ENCODE data around the gene SLC20A1.
A peak's percentile ranks its signal among the peaks of the same experiment; 100 is the strongest.
"Not testable (repeated sequence)": the region's sequence is repeated elsewhere in the genome, so short reads cannot be mapped to it uniquely, and the experiment has no call there.

Gene SLC20A1

DNA sequence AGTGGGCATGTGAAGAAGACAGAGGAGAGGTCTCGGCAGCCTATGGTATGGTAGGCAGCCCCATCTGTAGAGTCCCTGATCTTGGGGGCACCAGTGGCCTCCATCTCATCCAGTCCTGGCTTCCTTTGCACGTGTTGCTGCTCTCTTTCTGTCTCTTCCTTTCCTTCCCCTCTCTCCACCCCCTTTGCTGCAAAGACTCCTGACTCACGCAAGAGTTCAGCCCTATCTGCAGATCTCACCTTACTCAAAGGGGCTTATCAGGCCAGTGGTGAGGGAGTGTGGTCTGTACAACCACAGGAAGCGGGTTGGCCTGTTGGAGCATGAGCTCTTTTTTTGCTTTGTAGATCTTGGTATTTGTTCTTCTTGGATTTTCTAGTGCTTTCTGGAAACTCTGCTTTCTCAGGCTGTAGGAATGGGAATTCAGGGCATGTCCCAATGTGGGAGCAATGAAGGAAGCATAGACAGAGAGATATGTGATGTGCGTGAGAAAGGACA lies 60.5 kb downstream of the SLC20A1 start:
- ATAC-seq: peak; percentile 35; the same call in 1 of the 3 replicates

DNA sequence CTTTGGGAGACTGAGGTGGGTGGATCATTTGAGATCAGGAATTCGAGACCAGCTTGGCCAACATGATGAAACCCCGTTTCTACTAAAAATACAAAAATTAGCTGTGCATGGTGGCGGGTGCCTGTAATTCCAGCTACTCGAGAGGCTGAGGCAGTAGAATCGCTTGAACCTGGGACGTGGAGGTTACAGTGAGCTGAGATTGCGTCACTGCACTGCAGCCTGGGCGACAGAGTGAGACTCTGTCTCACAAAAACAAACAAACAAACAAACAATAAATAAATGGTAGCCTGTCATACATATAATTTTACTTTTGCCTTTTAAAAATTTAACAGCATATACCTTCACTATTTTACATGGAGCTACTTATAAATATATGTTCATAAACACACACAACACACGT lies 61.2 kb downstream of the SLC20A1 start:
- ATAC-seq: not testable (repeated sequence)

More for the DNA sequence above, 60.5 kb downstream of the SLC20A1 start:
- TF ChIP-seq, protein P1, sequence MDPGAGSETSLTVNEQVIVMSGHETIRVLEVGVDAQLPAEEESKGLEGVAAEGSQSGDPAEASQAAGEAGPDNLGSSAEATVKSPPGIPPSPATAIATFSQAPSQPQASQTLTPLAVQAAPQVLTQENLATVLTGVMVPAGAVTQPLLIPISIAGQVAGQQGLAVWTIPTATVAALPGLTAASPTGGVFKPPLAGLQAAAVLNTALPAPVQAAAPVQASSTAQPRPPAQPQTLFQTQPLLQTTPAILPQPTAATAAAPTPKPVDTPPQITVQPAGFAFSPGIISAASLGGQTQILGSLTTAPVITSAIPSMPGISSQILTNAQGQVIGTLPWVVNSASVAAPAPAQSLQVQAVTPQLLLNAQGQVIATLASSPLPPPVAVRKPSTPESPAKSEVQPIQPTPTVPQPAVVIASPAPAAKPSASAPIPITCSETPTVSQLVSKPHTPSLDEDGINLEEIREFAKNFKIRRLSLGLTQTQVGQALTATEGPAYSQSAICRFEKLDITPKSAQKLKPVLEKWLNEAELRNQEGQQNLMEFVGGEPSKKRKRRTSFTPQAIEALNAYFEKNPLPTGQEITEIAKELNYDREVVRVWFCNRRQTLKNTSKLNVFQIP (CRISPR knock-in tag; IDR thresholded peaks at IDR 0.05; ENCODE audit: borderline replicate concordance, low read depth): no peak
- TF ChIP-seq ISL1 (CRISPR knock-in tag; IDR thresholded peaks at IDR 0.05): no peak
- no peak for TF ChIP-seq PATZ1 (CRISPR knock-in tag; IDR thresholded peaks at IDR 0.05; ENCODE audit: borderline replicate concordance)
- TF ChIP-seq PPARA (CRISPR knock-in tag; IDR thresholded peaks at IDR 0.05; ENCODE audit: borderline replicate concordance): no peak
- no peak for TF ChIP-seq ZFP3 (CRISPR knock-in tag; IDR thresholded peaks at IDR 0.05)
- no peak for TF ChIP-seq RARB (CRISPR knock-in tag; IDR thresholded peaks at IDR 0.05)
- no peak for TF ChIP-seq BACH2 (CRISPR knock-in tag; IDR thresholded peaks at IDR 0.05; ENCODE audit: borderline replicate concordance)
- TF ChIP-seq ARNTL (CRISPR knock-in tag; IDR thresholded peaks at IDR 0.05; ENCODE audit: borderline replicate concordance, low read depth): no peak
- no peak for TF ChIP-seq TOX (CRISPR knock-in tag; IDR thresholded peaks at IDR 0.05; ENCODE audit: borderline replicate concordance)
- TF ChIP-seq GLIS3 (CRISPR knock-in tag; IDR thresholded peaks at IDR 0.05): no peak

- no peak for ATAC-seq
- TF ChIP-seq ZFP30 (CRISPR knock-in tag; IDR thresholded peaks at IDR 0.05) (no peak), CREB5 (CRISPR knock-in tag; IDR thresholded peaks at IDR 0.05; ENCODE audit: low read depth) (no peak), ZNF565 (CRISPR knock-in tag; conservative IDR thresholded peaks at IDR 0.05; ENCODE audit: low read depth) (no peak), ZNF70 (CRISPR knock-in tag; IDR thresholded peaks at IDR 0.05) (no peak), RARB (CRISPR knock-in tag; IDR thresholded peaks at IDR 0.05) (no peak), SNAI2 (CRISPR knock-in tag; IDR thresholded peaks at IDR 0.05) (no peak), ESRRG (CRISPR knock-in tag; IDR thresholded peaks at IDR 0.05) (no peak), BACH2 (CRISPR knock-in tag; IDR thresholded peaks at IDR 0.05; ENCODE audit: borderline replicate concordance) (no peak), TCF4 (CRISPR knock-in tag; IDR thresholded peaks at IDR 0.05; ENCODE audit: borderline replicate concordance) (no peak), PPARA (CRISPR knock-in tag; IDR thresholded peaks at IDR 0.05; ENCODE audit: borderline replicate concordance) (no peak), CSDC2 (CRISPR knock-in tag; IDR thresholded peaks at IDR 0.05) (no peak), ZNF8 (CRISPR knock-in tag; IDR thresholded peaks at IDR 0.05) (no peak), ZFP3 (CRISPR knock-in tag; IDR thresholded peaks at IDR 0.05) (no peak), GLIS3 (CRISPR knock-in tag; IDR thresholded peaks at IDR 0.05) (no peak), TOX (CRISPR knock-in tag; IDR thresholded peaks at IDR 0.05; ENCODE audit: borderline replicate concordance) (no peak), ARNTL (CRISPR knock-in tag; IDR thresholded peaks at IDR 0.05; ENCODE audit: borderline replicate concordance, low read depth) (no peak), OSR1 (CRISPR knock-in tag; IDR thresholded peaks at IDR 0.05) (no peak)
- TF ChIP-seq, protein P2, sequence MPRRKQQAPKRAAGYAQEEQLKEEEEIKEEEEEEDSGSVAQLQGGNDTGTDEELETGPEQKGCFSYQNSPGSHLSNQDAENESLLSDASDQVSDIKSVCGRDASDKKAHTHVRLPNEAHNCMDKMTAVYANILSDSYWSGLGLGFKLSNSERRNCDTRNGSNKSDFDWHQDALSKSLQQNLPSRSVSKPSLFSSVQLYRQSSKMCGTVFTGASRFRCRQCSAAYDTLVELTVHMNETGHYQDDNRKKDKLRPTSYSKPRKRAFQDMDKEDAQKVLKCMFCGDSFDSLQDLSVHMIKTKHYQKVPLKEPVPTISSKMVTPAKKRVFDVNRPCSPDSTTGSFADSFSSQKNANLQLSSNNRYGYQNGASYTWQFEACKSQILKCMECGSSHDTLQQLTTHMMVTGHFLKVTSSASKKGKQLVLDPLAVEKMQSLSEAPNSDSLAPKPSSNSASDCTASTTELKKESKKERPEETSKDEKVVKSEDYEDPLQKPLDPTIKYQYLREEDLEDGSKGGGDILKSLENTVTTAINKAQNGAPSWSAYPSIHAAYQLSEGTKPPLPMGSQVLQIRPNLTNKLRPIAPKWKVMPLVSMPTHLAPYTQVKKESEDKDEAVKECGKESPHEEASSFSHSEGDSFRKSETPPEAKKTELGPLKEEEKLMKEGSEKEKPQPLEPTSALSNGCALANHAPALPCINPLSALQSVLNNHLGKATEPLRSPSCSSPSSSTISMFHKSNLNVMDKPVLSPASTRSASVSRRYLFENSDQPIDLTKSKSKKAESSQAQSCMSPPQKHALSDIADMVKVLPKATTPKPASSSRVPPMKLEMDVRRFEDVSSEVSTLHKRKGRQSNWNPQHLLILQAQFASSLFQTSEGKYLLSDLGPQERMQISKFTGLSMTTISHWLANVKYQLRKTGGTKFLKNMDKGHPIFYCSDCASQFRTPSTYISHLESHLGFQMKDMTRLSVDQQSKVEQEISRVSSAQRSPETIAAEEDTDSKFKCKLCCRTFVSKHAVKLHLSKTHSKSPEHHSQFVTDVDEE (CRISPR knock-in tag; IDR thresholded peaks at IDR 0.05): no peak
- TF ChIP-seq, protein P1 (CRISPR knock-in tag; IDR thresholded peaks at IDR 0.05; ENCODE audit: borderline replicate concordance, low read depth): no peak
- TF ChIP-seq, protein P3, sequence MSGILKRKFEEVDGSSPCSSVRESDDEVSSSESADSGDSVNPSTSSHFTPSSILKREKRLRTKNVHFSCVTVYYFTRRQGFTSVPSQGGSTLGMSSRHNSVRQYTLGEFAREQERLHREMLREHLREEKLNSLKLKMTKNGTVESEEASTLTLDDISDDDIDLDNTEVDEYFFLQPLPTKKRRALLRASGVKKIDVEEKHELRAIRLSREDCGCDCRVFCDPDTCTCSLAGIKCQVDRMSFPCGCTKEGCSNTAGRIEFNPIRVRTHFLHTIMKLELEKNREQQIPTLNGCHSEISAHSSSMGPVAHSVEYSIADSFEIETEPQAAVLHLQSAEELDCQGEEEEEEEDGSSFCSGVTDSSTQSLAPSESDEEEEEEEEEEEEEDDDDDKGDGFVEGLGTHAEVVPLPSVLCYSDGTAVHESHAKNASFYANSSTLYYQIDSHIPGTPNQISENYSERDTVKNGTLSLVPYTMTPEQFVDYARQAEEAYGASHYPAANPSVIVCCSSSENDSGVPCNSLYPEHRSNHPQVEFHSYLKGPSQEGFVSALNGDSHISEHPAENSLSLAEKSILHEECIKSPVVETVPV (CRISPR knock-in tag; IDR thresholded peaks at IDR 0.05): no peak
Measured at GRCh38 chr2:112708968-112709367, 63.2 kb downstream of the SLC20A1 start.
